ENCODE measurements around the gene RSPRY1.

Gene RSPRY1

GRCh38 chr16:57283214-57283958 is 97.3 kb downstream of the RSPRY1 start:
- Histone ChIP-seq H3K79me2 (ENCODE audit: control insufficient read depth, low read length) (no peaks in the 10 kb centered on the region), H4K20me1 (ENCODE audit: control insufficient read depth, insufficient read depth, low read depth, low read length) (no peaks in the 10 kb centered on the region), H3K4me1 (ENCODE audit: control insufficient read depth, low read length) (peaks cover 7% of the 10 kb centered on the region; the same call in 1 of the 2 replicates), H3K9me3 (ENCODE audit: control insufficient read depth, insufficient read depth, low read length) (no peaks in the 10 kb centered on the region), H3K4me3 (ENCODE audit: low read length) (no peak overlapping the region), H3K36me3 (ENCODE audit: control insufficient read depth, low read length) (no peaks in the 10 kb centered on the region), H3F3A (ENCODE audit: control insufficient read depth, insufficient read depth) (no peaks in the 10 kb centered on the region), H3K27ac (ENCODE audit: low read depth, low read length) (no peak overlapping the region), H3K9me2 (replicated peaks; ENCODE audit: control insufficient read depth, low read length) (no peaks in the 10 kb centered on the region), H3K27me3 (ENCODE audit: control insufficient read depth, low read length) (peaks cover 35% of the 10 kb centered on the region), H3K4me2 (ENCODE audit: low read length) (no peak overlapping the region)
- TF ChIP-seq EZH2phosphoT487 (IDR thresholded peaks at IDR 0.05; ENCODE audit: borderline replicate concordance, low read length): no peak
- TF ChIP-seq CTCF (IDR thresholded peaks at IDR 0.05; ENCODE audit: low read depth, low read length, poor library complexity, severe bottlenecking): no peak

- Histone ChIP-seq H3F3A (ENCODE audit: control insufficient read depth, insufficient read depth) (no peaks in the 10 kb centered on the region), H3K27ac (ENCODE audit: low read depth, low read length) (no peak overlapping the region), H3K36me3 (ENCODE audit: control insufficient read depth, low read length) (no peaks in the 10 kb centered on the region), H3K4me2 (ENCODE audit: low read length) (peak overlapping the region; percentile 66; the same call in 1 of the 2 replicates), H3K4me3 (ENCODE audit: low read length) (no peak overlapping the region), H3K79me2 (ENCODE audit: control insufficient read depth, low read length) (no peaks in the 10 kb centered on the region), H3K27me3 (ENCODE audit: control insufficient read depth, low read length) (peaks cover 34% of the 10 kb centered on the region), H3K4me1 (ENCODE audit: control insufficient read depth, low read length) (peaks cover 7% of the 10 kb centered on the region; the same call in 1 of the 2 replicates), H3K9me2 (replicated peaks; ENCODE audit: control insufficient read depth, low read length) (no peaks in the 10 kb centered on the region), H4K20me1 (ENCODE audit: control insufficient read depth, insufficient read depth, low read depth, low read length) (no peaks in the 10 kb centered on the region), H3K9me3 (ENCODE audit: control insufficient read depth, insufficient read depth, low read length) (no peaks in the 10 kb centered on the region)
- no peak for TF ChIP-seq CTCF (IDR thresholded peaks at IDR 0.05; ENCODE audit: low read depth, low read length, poor library complexity, severe bottlenecking)
- no peak for TF ChIP-seq EZH2phosphoT487 (IDR thresholded peaks at IDR 0.05; ENCODE audit: borderline replicate concordance, low read length)
These were observed 97.8 kb downstream of the RSPRY1 start for GRCh38 chr16:57283959-57284208.

GRCh38 chr16:57284209-57284951 is 98.3 kb downstream of the RSPRY1 start, which contains the start of gene PLLP:
Gene PLLP (minus strand): TSS chr16:57284672. CDS start chr16:57284540, 132 bp downstream.
- Histone ChIP-seq H3K79me2 (ENCODE audit: control insufficient read depth, low read length) (no peaks in the 10 kb centered on the region), H3K4me1 (ENCODE audit: control insufficient read depth, low read length) (peaks cover 7% of the 10 kb centered on the region; the same call in 1 of the 2 replicates), H3K4me2 (ENCODE audit: low read length) (peak within 1 kb of the TSS; percentile 66), H3K4me3 (ENCODE audit: low read length) (peak within 1 kb of the TSS; percentile 25), H4K20me1 (ENCODE audit: control insufficient read depth, insufficient read depth, low read depth, low read length) (no peaks in the 10 kb centered on the region), H3K9me2 (replicated peaks; ENCODE audit: control insufficient read depth, low read length) (no peaks in the 10 kb centered on the region), H3F3A (ENCODE audit: control insufficient read depth, insufficient read depth) (no peaks in the 10 kb centered on the region), H3K36me3 (ENCODE audit: control insufficient read depth, low read length) (no peaks in the 10 kb centered on the region), H3K27me3 (ENCODE audit: control insufficient read depth, low read length) (peaks cover 31% of the 10 kb centered on the region), H3K27ac (ENCODE audit: low read depth, low read length) (no peak within 1 kb of the TSS), H3K9me3 (ENCODE audit: control insufficient read depth, insufficient read depth, low read length) (no peaks in the 10 kb centered on the region)
- TF ChIP-seq CTCF (IDR thresholded peaks at IDR 0.05; ENCODE audit: low read depth, low read length, poor library complexity, severe bottlenecking) (no peak), EZH2phosphoT487 (IDR thresholded peaks at IDR 0.05; ENCODE audit: borderline replicate concordance, low read length) (peak; percentile 40; the same call in 1 of the 2 replicates)

Data from DOHH2 (cell line).